Head of caudate nucleus (tissue), 42 donors: ENCODE data around the gene PCP4.
"Not testable (repeated sequence)": the region's sequence is repeated elsewhere in the genome, so short reads cannot be mapped to it uniquely, and the experiment has no call there.

Experiments
- DNase-seq, 42 donors: peaks; one replicate each; pipeline versions ENCODE4 v3.0.0 to v3.0.0-alpha.2; 2020 to 2021; ENCODE audit warnings: mixed read lengths in 7 of 42
- intact Hi-C: fragments of 100-400 bp; cut with DNase I; formaldehyde crosslinking; loops from one replicate; pipeline ENCODE4 v1.15.0; 2022

PCP4 gene

DNA sequence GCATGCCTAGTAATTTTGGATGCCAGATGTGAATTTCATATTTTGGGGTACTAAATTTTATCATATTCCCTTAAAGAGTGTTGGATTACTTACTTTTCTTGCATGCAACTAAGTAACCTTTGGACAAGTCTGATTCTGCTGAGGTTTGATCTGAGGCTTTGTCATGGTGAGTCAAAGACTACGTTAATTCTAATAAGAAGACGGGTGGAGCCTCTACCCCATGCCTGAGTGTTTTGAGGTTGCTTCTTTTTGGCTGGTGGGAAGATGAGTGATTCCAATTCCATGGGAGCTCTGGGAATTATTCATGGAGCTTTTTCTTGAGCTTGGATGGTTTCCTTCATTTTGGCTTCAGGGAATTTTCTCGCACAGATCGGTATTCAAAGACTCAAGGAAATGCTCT lies 11.6 kb upstream of the PCP4 start:
- intact Hi-C loops, result no loop called here
- no peak for DNase-seq

DNA sequence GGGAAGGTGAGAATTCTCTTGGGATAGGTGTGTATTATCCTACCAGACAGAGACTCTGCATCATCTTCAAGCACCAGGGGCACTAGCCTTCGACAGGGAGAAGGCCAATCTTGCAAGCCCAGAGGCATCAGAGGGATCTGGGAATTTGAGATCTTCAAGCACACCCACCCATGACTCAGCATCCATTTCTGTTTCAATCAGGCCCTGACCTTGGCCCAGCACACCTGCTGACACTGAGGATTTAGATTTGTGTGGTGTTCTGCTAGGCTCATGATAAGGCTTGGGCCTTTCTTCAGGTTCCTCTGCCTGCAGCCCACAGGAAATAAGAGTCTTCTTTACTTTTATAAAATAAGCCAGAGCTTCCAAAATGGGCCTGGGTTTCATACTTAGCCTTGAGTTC lies 6.6 kb upstream of the PCP4 start:
- intact Hi-C loops, result loop anchor here (10.0 kb wide), 1 partner anchor 264 kb away; no protein-coding TSS in a partner anchor
- no peak for DNase-seq

DNA sequence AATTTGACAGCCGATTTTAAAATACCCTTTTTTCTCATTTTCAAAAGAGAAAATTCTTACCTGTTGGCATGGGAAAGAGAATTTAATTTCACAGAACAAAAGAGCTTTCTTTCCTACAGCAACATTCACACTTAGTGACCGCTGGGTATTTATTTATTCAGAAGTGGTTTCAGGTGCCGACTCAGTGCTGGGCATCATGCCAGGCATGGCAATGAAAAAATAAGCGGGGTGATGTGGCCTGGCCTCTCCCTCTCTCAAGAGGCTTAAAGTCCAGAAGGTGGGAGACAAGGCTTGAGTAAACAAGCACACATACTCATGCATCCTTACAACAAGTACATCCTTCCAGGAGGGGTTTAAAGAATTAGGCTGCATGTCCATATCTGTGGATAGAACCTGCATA lies 4.1 kb upstream of the PCP4 start:
- intact Hi-C loops, result loop anchor here (10.0 kb wide), 1 partner anchor 262 kb away; no protein-coding TSS in a partner anchor
- peak in 1 of 42 donors; percentile 58 for DNase-seq

DNA sequence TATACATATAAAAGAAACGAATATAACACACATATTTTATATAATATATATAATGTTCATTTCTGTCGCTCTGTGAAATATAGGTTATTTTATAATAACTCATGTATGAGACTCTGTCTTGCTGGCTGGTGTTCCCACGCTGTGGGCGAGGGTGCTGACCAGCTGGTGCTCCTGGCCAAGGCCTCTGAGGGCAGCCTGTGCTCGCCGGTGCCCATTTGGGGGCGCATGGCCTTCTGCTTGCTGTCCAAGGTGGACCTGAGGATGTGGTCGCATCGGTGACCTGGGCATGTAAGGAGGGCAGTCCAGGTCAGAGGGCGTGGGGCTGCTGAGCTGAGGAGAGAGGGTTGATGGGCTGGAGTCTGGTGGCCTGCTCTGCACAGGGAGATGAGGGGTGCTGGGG lies 1.1 kb upstream of the PCP4 start:
- intact Hi-C loops, result loop anchor here (10.0 kb wide), 1 partner anchor 259 kb away; no protein-coding TSS in a partner anchor

DNA sequence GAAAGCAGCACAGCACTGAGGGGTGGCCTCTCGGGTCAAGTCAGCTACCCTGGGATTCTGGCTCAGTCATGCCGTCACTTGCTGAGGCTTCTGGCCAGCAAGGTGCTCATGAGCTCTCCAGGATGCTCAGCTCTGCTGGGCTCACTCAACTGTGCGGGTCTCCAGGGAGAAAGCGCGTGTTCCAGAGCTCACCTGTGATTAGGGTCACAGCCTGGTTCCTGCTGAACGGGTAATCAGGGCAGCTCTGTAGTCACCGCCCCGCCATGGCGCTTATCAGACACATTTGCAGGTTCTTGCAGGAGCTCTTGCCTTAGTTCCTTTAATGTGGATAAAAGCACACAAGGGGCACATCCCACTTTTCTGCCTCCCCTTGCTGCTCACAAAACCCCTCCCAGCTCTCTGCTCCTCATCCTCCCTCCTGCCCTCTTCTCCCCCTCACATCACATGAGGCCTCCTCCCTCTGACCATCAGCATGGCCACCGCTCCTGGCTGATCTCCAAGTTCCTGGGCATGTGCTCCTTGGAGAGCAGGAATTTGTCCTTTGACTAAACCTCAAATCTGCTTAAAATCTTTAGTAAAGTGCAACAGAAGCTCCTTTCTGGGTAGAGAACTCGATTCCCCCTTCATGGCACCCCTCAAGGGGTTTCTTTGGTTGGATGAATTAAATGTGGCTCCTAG lies 2.0 kb downstream of the PCP4 start:
- peak in 3 of 42 donors; percentile 36 to 57 (median 48) for DNase-seq
- intact Hi-C loops, result loop anchor here (10.0 kb wide), 1 partner anchor 256 kb away; no protein-coding TSS in a partner anchor

More for the DNA sequence above, 1.1 kb upstream of the PCP4 start:
- DNase-seq, result no peak

DNA sequence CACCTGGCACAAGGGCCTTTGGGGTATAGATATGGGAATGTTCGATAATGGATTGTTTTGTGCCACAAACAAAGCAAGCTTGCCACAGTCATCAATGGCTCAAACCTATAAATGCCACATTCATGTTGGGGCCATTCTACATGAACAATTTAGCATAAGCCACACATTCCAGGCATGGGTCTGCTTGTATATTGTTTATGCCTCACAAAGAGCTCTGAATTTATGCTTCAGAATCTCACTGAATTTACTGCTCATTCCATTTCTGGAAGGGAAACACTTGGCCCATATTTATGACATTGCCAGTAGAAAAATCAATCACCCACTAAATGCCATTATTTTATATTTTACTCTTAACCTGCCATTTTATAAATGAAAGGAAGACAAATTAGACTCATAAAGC lies 6.4 kb downstream of the PCP4 start:
- no peak for DNase-seq

DNA sequence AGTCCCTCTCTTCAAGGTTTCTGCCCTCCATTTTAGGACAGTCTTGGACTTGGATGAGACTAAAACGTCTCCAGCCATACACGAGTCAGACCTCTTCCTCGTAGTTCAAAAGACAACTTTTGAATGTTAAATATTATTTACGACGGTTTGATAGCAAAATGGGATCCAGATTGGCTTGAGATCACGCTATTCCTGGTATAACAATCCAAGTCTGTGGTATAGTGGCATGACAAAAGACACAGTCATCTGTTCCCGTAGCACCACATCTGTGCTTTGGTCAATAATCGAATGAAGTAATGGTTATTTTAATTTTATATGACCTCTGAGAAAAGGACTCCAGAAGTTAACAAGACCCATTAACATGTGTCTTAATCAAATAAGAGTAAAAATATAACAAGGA lies 7.0 kb downstream of the PCP4 start:
- no peak for DNase-seq
- intact Hi-C loops, result no loop called here

More for the DNA sequence above, 6.4 kb downstream of the PCP4 start:
- intact Hi-C loops, result no loop called here

DNA sequence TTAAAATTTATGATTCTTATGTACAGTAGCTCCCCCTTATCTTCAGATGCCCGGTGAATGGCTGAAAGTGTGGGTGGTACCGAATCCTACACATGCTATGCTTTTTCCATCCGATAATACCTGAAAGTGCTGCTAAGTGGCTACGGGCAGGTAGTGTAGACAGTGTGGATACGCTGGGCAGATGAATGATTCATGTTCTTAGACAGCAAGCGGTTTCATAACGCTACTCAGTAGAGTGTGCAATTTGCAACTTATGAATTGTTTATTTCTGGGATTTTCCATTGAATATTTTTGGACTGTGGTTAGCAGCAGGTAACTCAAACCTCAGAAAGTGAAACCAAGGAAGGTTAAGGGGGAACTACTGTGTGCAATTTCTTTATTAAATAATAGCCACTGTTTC lies 7.5 kb downstream of the PCP4 start:
- intact Hi-C loops, result no loop called here
- no peak for DNase-seq

DNA sequence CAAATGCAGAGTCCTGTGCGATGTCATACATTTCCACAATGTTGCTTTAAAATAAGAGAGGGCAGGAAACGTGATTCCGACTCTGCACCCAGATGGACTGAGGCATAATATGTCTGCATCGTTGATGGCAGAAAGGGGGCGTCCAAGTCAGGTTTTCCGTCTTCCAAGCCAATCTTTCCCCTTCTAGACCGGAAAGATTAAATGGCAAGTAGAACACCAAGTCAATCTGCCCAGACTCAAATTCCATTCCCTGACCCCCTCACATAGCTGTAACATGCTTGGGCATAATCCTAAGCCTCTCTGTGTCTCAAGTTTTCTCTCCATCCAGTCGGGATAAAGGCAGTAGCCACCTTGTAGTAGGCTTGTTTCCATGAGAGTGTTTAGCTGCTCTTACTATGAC lies 14.4 kb downstream of the PCP4 start:
- peak in 1 of 42 donors; percentile 19 for DNase-seq
- intact Hi-C loops, result no loop called here

DNA sequence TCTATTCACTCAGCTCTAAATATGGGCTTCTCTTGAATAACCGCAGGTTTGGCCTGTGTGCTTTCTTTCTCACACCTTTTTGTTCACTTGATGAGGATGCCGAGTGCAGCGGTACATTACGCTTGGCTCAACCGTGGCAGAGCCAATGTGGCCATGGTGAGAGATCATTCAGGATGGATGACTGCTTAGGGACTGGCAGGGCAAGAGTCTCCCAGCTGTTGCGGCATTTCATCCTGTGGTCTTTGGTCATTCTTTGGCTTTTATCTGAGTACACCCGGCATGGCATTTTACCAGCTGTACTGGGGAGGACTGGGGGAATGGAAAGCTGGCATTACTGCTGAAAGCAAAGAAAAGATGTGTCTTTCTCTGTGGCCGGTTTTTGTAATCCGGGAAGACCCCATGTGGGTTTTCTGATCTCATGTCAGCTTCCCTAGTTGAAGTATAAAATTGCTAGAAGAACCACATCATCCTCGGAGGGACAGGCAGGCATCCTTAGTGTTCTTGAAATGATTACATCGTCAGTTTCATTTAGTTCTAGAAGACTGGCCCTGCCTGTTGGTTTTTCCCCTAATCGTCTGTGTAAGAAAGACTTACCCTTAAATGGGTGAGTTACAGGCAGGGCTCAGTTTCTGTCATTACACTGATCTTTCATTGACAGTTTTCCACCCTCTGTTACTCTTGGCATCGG lies 15.1 kb downstream of the PCP4 start:
- intact Hi-C loops, result no loop called here

DNA sequence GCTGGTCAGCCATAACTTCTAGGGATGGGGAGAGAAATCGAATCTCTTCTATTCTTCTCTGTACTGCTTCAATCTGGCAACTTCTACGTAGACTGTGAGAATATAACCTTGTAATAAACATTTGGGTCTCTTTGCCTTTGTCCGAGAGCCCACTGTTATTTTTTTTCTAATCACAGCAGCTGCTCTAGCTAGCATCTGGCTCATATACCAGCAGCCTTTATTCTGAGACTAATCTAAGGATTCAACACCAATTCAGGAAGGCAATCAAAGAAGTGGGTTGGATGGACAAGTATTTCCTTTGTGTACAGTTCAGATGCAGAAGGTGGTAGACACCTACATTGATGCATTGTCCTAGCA lies 15.6 kb downstream of the PCP4 start:
- intact Hi-C loops, result no loop called here
- no peak for DNase-seq

More for the DNA sequence above, 15.1 kb downstream of the PCP4 start:
- no peak for DNase-seq

DNA sequence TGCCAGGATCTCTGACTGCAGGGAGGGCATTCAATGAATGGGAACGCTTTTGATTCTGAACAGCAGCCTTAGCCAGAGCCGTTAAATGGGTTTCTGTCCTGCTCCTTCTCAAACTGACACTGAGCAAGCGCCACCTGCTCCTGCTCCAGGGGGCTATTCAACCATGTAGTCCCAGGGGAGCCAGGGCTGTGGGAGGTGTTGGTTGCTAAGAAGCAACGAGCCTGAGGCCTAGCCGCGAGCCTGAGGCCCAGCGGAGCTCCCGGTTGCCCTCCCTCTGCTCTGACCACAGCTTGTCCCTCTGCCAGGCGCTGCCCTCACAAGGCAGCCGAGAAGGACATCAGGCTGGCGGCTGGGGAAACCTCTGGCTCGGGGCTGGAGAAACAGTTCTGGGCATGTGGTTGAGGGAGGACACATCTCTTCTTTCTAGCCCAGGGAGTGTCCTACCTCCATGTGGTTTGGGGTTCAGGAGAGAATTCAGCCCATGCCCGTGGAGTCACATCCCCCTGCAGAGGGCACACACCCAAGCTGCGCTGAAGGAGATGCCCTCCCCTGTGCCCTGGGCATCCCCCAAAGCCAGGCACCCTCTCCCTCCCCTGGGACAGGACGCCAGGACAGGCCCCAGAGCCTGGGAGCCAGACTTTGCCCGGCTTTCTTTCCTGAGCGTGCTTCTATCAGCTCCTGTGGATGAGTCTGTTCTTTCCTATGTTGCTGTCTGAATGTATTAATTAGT lies 18.0 kb downstream of the PCP4 start:
- DNase-seq, result peak in 32 of 42 donors; percentile 27 to 73 (median 55)

DNA sequence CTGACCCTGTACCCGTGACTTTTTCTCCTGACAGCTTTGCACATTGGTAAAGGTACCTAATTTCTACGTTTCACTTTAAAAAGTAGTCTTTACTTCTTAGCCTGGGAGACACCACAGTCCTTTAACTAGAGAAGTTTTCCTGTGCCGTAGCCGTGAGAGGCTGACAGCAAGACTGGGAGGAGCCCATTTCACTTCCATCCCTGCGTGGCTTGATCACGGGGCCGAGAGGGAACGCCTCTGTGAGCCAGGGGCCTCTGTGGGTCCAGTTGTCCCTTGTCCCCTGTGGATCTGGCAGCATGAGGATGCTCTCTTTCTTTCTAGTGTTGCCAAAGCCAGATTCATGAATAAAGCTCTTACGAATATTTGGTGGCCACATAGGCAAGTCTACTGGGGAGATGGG lies 21.6 kb downstream of the PCP4 start:
- intact Hi-C loops, result no loop called here
- peak in 7 of 42 donors; percentile 38 to 68 (median 55) for DNase-seq

More for the DNA sequence above, 18.0 kb downstream of the PCP4 start:
- intact Hi-C loops, result no loop called here

DNA sequence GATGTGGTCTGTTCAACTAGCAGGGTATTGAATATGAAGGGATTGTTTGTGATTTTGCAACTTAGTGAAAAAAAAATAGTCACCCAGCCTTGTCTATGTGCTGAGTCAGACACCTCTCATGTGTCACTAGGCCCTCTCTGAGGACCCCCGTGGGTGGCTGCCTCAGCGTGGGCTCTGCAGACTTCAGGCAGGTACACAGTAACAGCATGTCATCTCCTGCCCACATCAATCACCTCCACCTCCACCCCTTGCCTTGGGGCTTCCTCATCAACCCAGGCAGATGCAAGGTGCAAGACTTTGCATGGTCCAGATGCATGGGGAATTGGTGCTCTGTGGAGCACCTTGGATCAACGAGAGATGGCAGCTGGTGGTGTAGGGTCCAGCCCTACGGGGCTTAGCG lies 23.9 kb downstream of the PCP4 start:
- intact Hi-C loops, result no loop called here
- DNase-seq, result peak in 41 of 42 donors; percentile 43 to 91 (median 72)

DNA sequence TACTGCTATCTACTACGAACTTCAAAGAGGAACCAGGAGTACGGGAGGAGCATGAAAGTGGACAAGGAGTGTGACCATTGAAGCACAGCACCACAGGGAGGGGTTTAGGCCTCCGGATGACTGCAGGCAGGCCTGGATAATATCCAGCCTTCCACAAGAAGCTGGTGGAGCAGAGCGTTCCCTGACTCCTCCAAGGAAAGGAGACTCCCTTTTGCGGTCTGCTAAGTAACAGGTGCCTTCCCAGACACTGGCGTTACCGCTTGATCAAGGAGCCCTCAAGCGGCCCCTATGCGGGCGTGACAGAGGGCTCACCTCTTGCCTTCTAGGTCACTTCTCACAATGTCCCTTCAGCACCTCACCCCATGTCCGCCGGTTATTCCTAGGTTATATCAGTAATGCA lies 24.6 kb downstream of the PCP4 start:
- intact Hi-C loops, result not testable (repeated sequence)
- peak in 1 of 42 donors; percentile 22 for DNase-seq

DNA sequence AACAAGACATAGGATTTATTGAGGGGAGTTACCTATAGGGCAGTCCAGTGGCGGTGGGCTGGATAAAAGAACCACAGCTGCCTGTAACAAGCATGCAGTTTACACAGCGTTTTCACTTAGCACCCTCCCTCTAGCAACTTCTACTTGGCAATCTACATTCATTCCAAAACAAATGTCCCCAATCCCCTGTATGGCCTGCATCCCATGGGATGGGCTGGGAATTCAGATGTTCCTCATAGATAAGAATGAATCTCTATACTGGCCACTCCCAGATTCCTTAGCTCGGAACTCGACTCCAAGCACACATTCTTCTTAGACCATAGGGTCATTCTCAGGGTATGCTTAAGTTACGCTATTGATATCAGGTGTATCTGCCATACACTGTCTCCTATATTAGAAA lies 33.3 kb downstream of the PCP4 start:
- DNase-seq, result peak in 1 of 42 donors; percentile 3
- intact Hi-C loops, result no loop called here

DNA sequence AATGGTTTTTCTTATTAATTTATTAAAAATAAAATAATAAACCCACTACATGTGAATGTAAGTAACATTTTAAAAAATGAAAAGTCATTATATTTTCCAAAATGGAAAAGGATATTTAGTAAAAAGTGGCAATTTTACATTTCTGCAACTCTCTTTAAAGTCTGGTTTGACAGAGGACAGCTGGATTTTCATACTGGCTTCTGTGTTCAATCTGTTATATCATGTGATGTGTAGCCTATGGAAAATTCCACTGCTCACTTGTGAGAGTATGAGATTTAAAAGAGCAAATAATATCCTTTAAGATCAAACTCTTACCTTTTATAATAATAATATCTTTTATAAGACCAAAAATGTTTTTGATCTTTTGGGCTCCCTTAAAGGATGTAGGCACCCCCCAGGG lies 33.7 kb downstream of the PCP4 start:
- DNase-seq, result no peak
- intact Hi-C loops, result no loop called here

DNA sequence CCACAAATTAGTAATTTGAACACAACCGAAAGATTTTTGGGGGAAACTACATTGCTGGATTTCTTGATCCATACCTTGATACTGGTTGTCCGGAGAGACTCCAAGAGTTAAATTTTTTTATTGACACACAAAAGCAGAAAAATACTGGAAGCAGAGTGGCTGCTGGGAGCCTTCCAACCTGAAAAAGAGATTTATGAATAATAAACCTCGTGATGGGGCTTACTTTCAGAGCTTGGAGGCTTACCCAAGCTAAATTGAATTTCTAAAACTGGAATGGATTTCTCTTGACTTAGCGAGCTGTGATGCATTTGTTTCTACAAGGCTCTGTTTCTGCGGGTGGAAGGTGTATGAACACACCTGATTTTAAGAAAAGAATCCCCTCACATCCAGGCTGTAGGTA lies 35.7 kb downstream of the PCP4 start:
- peak in 1 of 42 donors; percentile 3 for DNase-seq
- intact Hi-C loops, result no loop called here

DNA sequence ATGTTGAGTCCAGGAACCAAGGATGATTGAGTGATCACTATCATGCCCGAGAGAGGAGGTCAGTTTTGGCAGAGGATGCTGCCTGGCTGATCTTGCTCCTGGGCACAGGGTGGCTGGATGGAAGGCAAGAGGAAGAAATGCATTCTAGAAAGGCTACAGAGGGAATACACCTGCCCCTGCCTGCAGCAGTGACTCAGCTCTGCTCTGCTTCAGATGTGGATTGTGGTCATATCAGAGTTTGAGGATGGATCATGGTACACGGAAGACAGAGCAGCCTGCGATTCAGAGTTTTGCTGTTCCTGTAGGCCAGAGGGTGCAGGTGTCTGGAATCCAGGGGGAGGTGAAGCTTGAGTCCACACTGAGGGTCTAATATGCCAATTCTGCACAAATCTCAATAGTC lies 37.2 kb downstream of the PCP4 start:
- no peak for DNase-seq
- intact Hi-C loops, result no loop called here
